PC-9 (cell line): ENCODE results near the gene VPS8.
"Not testable (repeated sequence)": the region's sequence is repeated elsewhere in the genome, so short reads cannot be mapped to it uniquely, and the experiment has no call there.

ENCODE experiments used
- EZH2 ChIP-seq: fragments of 200-600 bp; sonication (generic); IDR thresholded peaks from 2 replicates; pipeline ENCODE4 v1.8.0; 2017; ENCODE audit warnings: antibody characterized with exemption, low read depth
- TF ChIP-seq, protein P1 (sequence below): fragments of 200-600 bp; sonication (generic); conservative IDR thresholded peaks from 2 replicates; pipeline ENCODE4 v1.6.1; 2017; ENCODE audit warnings: mixed run types, antibody characterized with exemption, mild to moderate bottlenecking, moderate library complexity

DNA sequence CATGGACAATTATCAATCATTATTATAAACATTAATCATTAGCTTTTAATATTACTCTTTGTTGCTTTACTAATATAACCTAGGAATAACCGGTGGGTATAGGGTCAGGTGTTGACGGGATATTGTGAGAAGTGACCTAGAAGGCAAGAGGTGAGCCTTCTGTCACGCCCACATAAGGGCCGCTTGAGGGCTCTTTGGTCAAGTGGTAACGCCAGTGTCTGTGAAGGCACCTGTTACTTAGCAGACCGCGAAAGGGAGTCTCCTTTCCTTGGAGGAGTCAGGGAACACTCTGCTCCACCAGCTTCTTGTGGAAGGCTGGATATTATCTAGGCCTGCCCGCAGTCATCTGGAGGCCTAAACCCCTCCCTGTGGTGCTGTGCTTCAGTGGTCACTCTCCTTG lies 142.9 kb downstream of the VPS8 start:
- TF ChIP-seq, protein P1, sequence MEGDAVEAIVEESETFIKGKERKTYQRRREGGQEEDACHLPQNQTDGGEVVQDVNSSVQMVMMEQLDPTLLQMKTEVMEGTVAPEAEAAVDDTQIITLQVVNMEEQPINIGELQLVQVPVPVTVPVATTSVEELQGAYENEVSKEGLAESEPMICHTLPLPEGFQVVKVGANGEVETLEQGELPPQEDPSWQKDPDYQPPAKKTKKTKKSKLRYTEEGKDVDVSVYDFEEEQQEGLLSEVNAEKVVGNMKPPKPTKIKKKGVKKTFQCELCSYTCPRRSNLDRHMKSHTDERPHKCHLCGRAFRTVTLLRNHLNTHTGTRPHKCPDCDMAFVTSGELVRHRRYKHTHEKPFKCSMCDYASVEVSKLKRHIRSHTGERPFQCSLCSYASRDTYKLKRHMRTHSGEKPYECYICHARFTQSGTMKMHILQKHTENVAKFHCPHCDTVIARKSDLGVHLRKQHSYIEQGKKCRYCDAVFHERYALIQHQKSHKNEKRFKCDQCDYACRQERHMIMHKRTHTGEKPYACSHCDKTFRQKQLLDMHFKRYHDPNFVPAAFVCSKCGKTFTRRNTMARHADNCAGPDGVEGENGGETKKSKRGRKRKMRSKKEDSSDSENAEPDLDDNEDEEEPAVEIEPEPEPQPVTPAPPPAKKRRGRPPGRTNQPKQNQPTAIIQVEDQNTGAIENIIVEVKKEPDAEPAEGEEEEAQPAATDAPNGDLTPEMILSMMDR = not testable (repeated sequence)
- not testable (repeated sequence) for TF ChIP-seq EZH2
